HG02981 (cell line): ENCODE data around the gene PRR23E.

Experiments
- ATAC-seq: cut with Tn5 transposase; IDR thresholded peaks from one replicate; pipeline ENCODE4 v1.9.1; 2021; ENCODE audit warnings: mild to moderate bottlenecking, moderate library complexity; ENCODE audit not compliant: unreplicated experiment

PRR23E gene

DNA sequence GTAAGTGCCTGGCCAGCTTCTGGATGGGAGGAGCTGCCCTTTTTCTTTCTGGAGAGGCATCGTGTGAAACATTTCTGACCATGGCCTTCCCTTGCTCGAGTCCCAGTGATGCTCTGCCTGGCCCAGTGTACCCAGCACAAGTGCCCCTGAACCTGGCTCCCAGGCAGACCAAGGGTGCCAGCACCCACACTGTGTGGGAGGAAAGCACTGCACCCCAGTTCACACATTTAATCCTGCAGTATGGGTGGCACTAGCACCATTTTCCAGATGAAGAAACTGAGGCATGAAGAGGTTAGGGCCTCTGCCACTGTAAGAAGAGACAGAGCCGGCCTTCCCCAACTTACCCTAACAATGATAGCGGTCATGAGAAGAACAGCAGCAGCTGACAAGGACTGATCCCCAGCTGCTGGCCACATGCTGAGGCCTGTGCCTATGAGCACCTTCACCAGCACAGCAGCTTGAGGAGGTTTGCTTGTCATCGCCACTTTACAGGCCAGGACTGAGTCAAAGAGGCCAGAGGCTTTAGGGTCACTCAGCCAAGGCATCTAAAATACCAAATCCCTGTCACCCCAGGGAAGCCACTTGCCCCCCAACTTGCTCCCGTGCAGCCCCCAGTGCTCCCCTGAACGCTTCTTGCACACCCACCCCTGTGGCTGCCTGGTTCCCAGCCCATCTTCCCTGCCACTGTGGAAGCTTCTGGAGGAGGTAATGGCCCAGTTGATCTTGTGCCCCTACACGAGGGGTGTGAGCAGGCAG is 15.0 kb downstream of the PRR23E start:
- ATAC-seq: no peak

- ATAC-seq: no peak
These were observed 15.7 kb downstream of the PRR23E start for GRCh38 chr3:127208483-127209100.

DNA sequence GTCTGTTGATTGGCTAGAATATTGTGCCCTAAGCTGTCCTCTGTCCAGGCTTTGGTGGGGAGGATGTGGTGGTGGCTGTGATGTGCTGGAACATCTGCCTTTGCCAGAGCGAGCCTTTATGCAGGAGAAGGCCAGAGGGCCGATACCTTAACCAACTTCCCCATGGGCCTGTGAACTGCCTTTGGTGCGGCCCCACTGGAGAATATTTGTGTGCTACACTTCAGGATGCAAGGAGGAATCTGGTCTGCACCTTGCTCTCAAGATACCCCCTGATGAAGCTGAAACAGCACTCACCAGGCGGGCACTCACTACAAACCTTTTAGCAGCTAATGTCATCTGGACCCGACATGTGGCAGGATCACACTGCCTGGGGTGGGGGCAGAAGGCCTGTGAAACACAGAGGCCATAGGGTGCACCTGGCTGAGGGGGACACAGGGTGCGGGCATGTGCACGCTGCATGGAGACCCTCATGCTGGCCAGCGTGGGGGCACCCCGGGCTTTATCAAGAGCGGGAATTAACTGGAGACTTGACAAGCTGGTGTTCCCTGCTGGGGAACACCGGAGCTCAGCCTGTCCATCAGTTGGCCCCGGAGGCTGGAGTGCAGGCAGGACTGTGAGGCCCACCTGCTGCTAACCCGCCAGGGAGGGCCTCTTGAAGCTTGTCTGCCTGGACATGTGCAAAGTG is 16.4 kb downstream of the PRR23E start:
- ATAC-seq: no peak

GRCh38 chr3:127209840-127210653 is 17.1 kb downstream of the PRR23E start:
- ATAC-seq: no peak

DNA sequence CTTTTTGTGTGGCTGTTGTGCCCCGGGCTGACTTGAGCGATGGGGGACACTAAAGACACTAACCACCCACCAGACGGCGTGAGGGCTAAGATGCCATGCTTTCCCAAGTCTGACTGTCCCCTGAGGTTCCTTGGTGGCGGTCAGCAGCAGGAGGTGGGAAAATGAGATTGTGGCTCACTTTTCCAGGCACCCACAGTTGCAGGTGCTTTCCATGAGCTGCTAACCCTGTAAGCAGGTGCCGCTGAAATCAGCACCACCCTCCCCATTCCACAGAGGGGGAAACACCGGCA is 17.7 kb downstream of the PRR23E start:
- no peak for ATAC-seq

DNA sequence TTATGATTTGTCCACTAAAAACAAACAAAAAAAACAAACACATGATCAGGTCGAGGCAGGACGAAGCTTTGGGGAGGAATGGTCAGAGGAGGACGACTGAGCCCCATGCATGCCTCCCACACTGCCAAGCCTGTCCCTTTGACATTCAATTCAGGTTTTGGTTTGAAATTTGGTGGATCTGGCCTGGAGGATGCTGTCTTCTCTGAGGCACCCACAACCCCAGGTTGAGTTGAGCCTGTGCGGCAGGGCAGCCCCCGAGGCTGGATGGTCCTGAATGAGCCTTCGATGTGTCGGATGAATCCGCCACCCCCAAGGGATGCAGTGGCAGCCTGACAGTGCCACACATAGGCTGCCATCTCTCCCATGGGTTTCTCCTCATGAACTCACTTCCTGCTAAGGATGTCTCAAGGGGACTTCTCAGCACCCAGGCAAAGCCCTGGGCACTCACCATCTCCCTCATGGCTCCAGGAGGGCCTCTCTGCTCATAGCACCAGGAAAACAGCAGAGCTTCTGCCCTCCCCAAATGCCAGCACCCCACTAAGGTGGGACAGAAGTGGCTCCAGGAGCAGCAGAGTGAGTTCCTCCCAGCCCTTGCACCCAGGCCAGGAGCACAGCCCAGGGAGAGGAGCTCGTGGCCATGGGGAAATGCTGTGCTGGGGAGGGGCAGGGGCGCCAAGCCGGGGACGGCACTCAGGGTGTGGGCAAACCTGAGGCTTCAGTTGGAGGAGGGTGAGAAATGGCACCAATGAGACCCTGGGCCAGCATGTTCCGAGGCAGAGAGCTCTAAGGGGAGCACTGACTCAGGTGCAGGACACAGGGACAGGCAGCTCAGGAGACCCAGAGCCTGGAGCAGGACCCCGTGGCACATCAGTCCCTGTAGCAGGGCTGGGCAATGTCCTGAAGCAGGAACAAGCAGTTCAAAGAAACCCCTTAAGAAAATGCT is 18.5 kb downstream of the PRR23E start:
- ATAC-seq: no peak

DNA sequence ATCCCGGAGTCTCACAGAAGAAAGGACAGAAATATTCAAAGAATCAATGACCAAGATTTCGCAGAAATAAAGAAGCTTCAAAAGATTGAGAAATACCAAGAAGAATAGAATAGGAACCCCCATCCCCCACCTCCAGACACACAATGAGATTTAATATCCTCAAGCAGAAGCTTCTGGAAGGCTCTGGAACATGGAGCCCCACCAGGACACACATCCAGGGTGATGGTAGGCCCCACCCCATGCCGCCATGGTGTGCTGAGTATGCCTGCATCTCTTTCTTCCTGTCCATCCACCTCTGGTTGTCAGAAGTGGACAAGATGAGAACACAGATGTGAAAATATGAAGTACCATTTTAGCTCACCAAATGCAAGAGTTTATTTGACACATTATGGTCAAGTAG is 19.3 kb downstream of the PRR23E start:
- ATAC-seq: no peak

GRCh38 chr3:127212711-127213110 is 19.8 kb downstream of the PRR23E start:
- ATAC-seq: no peak

- no peak for ATAC-seq
These were observed 20.5 kb downstream of the PRR23E start for GRCh38 chr3:127213381-127213918.

- ATAC-seq: no peak
These were observed 22.0 kb downstream of the PRR23E start for GRCh38 chr3:127214975-127215374.

- no peak for ATAC-seq
These were observed 22.9 kb downstream of the PRR23E start for GRCh38 chr3:127215714-127216414.

GRCh38 chr3:127216415-127217261 is 23.7 kb downstream of the PRR23E start:
- no peak for ATAC-seq

DNA sequence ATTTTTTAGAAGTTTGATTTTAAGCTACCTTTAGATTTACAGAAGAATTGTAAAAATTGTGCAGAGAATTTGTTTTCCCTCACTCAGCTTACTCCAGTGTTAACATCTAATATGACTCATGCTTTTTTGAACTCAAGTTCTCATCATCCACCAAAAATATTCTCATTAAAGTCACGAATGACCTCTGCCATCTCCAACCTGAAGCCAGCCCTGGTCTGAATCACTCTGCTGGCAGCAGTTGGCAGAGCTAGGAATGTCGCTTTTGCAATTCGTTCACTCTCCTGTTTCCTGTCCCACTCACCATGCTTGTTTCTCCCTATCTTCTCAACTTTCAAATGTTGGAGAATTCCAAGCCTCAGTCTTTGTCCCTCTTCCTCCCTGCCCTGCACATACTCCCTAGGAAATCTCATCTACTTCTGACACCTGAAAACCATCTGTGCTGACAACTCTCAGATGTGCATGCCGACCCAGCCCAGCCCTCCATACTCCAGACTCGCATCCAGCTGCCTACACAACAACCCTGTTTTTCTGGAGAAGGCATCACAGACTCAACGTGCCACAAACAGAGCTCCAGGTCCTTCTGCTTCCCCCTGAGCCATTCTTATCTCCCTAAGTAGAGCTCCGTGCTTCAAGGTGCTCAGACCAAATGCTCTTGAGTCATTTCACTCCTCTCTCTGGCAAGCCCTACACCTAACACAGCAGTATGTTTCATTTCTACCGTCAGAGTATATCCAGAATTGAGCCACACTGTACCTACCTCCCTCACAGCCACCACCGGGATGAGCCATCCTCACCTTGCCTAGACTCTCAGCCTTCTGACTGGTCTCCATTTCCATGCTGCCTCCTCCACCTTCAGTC is 24.9 kb downstream of the PRR23E start:
- no peak for ATAC-seq

GRCh38 chr3:127218454-127218922 is 25.6 kb downstream of the PRR23E start:
- ATAC-seq: no peak

DNA sequence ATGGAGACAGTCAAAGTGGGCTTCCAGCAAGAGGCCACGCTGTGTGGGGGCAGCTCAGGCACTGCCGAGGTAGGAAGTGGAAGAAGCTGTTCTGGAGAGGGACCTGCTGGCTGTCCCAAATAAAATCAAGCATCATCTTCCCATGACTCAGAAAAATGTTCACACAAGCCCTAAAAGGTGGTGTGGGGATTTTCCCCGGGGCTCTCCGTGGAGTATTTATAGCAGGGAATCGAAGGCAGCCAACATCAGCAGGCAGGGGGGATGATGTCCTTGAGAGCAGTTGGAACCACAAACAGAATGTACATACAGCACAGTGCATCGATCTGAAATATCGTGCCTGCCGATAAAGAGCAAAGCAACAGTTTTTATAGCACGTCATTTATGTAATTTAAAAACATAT is 27.6 kb downstream of the PRR23E start:
- ATAC-seq: no peak

DNA sequence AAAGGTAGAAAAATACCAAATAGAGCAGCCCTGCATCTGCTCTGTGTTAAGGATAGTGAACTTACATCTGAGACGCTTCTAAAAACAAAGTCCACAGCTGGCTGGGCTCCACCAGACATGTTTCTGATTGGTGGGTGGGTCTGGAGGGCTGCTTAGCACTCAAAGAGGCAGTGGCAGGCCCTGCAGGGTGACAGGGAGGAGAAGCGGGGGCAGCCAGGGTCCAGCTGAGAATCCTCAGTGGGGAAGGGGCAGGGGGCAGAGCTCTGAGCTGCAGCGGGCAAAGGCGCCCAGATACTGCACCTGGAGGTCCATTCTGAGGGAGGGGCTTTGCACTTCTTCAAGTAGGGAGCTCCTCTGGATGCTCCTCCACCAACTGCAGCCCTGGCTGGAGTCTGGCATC is 28.1 kb downstream of the PRR23E start:
- no peak for ATAC-seq

- ATAC-seq: no peak
These were observed 28.6 kb downstream of the PRR23E start for GRCh38 chr3:127221446-127222035.
